Activated CD8-positive, alpha-beta memory T cell treated with anti-CD3 and anti-CD28 coated beads, Interleukin-2, amount 50 U/mL, for 4 hours (primary cell): ENCODE results near the gene ATXN3L.
"Not testable (repeated sequence)": the region's sequence is repeated elsewhere in the genome, so short reads cannot be mapped to it uniquely, and the experiment has no call there.

Experiments used
- DNase-seq: peaks from one replicate; pipeline ENCODE4 v3.0.0-alpha.2; 2020

ATXN3L gene

GRCh38 chrX:13304052-13304451 lies 15.8 kb downstream of the ATXN3L start:
- DNase-seq = no peak

GRCh38 chrX:13303248-13303647 lies 16.6 kb downstream of the ATXN3L start:
- not testable (repeated sequence) for DNase-seq

- no peak for DNase-seq
These were observed 21.0 kb downstream of the ATXN3L start for GRCh38 chrX:13298836-13299235.

GRCh38 chrX:13295841-13296240 lies 24.0 kb downstream of the ATXN3L start:
- DNase-seq = no peak

- no peak for DNase-seq
These were observed 26.2 kb downstream of the ATXN3L start for GRCh38 chrX:13293700-13294099.

- no peak for DNase-seq
These were observed 28.8 kb downstream of the ATXN3L start for GRCh38 chrX:13290891-13291614.

GRCh38 chrX:13288671-13289070 lies 31.2 kb downstream of the ATXN3L start:
- no peak for DNase-seq

GRCh38 chrX:13287816-13288215 lies 32.0 kb downstream of the ATXN3L start:
- no peak for DNase-seq

GRCh38 chrX:13285693-13286092 lies 34.2 kb downstream of the ATXN3L start:
- DNase-seq = no peak

GRCh38 chrX:13285229-13285628 lies 34.6 kb downstream of the ATXN3L start:
- no peak for DNase-seq

- no peak for DNase-seq
These were observed 35.3 kb downstream of the ATXN3L start for GRCh38 chrX:13284570-13284969.

GRCh38 chrX:13283950-13284546 lies 35.8 kb downstream of the ATXN3L start:
- DNase-seq = no peak

GRCh38 chrX:13283512-13283911 lies 36.3 kb downstream of the ATXN3L start:
- no peak for DNase-seq

- no peak for DNase-seq
These were observed 38.6 kb downstream of the ATXN3L start for GRCh38 chrX:13281289-13281688.

- DNase-seq = no peak
These were observed 40.4 kb downstream of the ATXN3L start for GRCh38 chrX:13279279-13280018.

GRCh38 chrX:13277539-13277938 lies 42.3 kb downstream of the ATXN3L start:
- DNase-seq = no peak

GRCh38 chrX:13276991-13277390 lies 42.9 kb downstream of the ATXN3L start:
- DNase-seq = no peak

- no peak for DNase-seq
These were observed 44.8 kb downstream of the ATXN3L start for GRCh38 chrX:13275031-13275430.

GRCh38 chrX:13272426-13272825 lies 47.4 kb downstream of the ATXN3L start:
- DNase-seq = no peak

GRCh38 chrX:13271511-13271910 lies 48.3 kb downstream of the ATXN3L start:
- DNase-seq = no peak

- no peak for DNase-seq
These were observed 49.5 kb downstream of the ATXN3L start for GRCh38 chrX:13270360-13270759.

GRCh38 chrX:13268874-13269273 lies 51.0 kb downstream of the ATXN3L start:
- DNase-seq = no peak
